Uterus (tissue), 4 donors: Measurements from ENCODE around the gene NOS1AP. TPM values are rescaled to one million over a fixed set of nuclear protein-coding genes. Genes with fewer than 3 reads are reported as not detected.

Experiments
- DNase-seq, 2 donors: peaks; one replicate each; pipeline ENCODE4 v3.0.0-alpha.2; 2019 to 2020
- H3K27ac ChIP-seq, 2 donors: fragments of 200-600 bp; sonication (generic); 1 replicate in 1 of 2; 2 replicates in 1 of 2; pipeline ENCODE4 v1.5.1; 2016 to 2018
- H3K27me3 ChIP-seq, 2 donors: fragments of 200-600 bp; sonication (generic); one replicate each; pipeline ENCODE4 v1.5.1; 2018 to 2019; ENCODE audit warnings: control low read depth in 1 of 2
- H3K36me3 ChIP-seq, 2 donors: fragments of 200-600 bp; sonication (generic); one replicate each; pipeline ENCODE4 v1.5.1; 2019; ENCODE audit warnings: control low read depth in 1 of 2
- H3K4me1 ChIP-seq, 2 donors: fragments of 200-600 bp; sonication (generic); one replicate each; pipeline ENCODE4 v1.5.1; 2018 to 2019; ENCODE audit warnings: control low read depth in 1 of 2
- H3K4me3 ChIP-seq, 2 donors: fragments of 200-600 bp; sonication (generic); 1 replicate in 1 of 2; 2 replicates in 1 of 2; pipeline ENCODE4 v1.5.1; 2018 to 2019; ENCODE audit warnings: mild to moderate bottlenecking in 1 of 2
- H3K9me3 ChIP-seq, 2 donors: fragments of 200-600 bp; sonication (generic); one replicate each; pipeline ENCODE4 v1.5.1; 2019; ENCODE audit warnings: control low read depth in 1 of 2
- CTCF ChIP-seq, 4 experiments: fragments of 200-600 bp in 2 of 4; fragments of 450-650 bp in 2 of 4; sonication (generic) in 2 of 4; IDR thresholded peaks; one replicate each; pipeline ENCODE4 v1.5.1; 2016 to 2019; ENCODE audit warnings: antibody characterized with exemption in 4 of 4, mild to moderate bottlenecking in 2 of 4, moderate library complexity in 1 of 4
- POLR2A ChIP-seq, 2 donors: fragments of 450-650 bp; IDR thresholded peaks; one replicate each; pipeline ENCODE4 v1.6.1; 2016; ENCODE audit warnings: antibody characterized with exemption in 2 of 2, mild to moderate bottlenecking in 1 of 2, moderate library complexity in 1 of 2
- intact Hi-C: fragments of 100-400 bp; cut with DNase I; formaldehyde crosslinking; loops from one replicate; pipeline ENCODE4 v1.15.1; 2023; ENCODE audit warnings: low total_unique reads
- total RNA-seq, 4 donors: library from RNA; depleted of rRNA in 3 of 4; stranded (reverse); fragments of >200 nt in 3 of 4; gene quantifications; one replicate each; pipeline versions ENCODE4 v1.1.0 to v1.2.4, GENCODE V29; 2014 to 2023
- donor health status: DM: yes; HTN: yes; CAD: no.

Gene NOS1AP
- total RNA-seq, 4 donors from 2014 or later = under 0.01 to 5.3 (median 1.9) TPM; not detected in 1

- intact Hi-C loops = no loop called here
Observed at GRCh38 chr1:162189345-162189744, 119.9 kb downstream of the NOS1AP start.

GRCh38 chr1:162191396-162192305, 122.2 kb downstream of the NOS1AP start:
- no peaks in the 10 kb centered on the region for H3K27me3 ChIP-seq
- no peak for DNase-seq
- TF ChIP-seq CTCF (IDR thresholded peaks at IDR 0.05) = no peak
- TF ChIP-seq POLR2A (IDR thresholded peaks at IDR 0.05) = no peak
- H3K36me3 ChIP-seq = no peaks in the 10 kb centered on the region
- no peaks in the 10 kb centered on the region for H3K9me3 ChIP-seq
- no peak overlapping the region for H3K4me3 ChIP-seq
- no peak overlapping the region for H3K27ac ChIP-seq
- no peaks in the 10 kb centered on the region for H3K4me1 ChIP-seq
- intact Hi-C loops = no loop called here

More at GRCh38 chr1:162189345-162189744, 119.9 kb downstream of the NOS1AP start:
- H3K27me3 ChIP-seq = no peaks in the 10 kb centered on the region
- H3K36me3 ChIP-seq = no peaks in the 10 kb centered on the region
- peaks cover 0 to 3% of the 10 kb centered on the region in 2 donors for H3K9me3 ChIP-seq
- TF ChIP-seq POLR2A (IDR thresholded peaks at IDR 0.05) (no peak), CTCF (IDR thresholded peaks at IDR 0.05) (no peak)
- no peak overlapping the region for H3K27ac ChIP-seq
- no peak for DNase-seq
- H3K4me1 ChIP-seq = no peaks in the 10 kb centered on the region
- H3K4me3 ChIP-seq = no peak overlapping the region

- Histone ChIP-seq H3K4me1 (no peaks in the 10 kb centered on the region), H3K36me3 (no peaks in the 10 kb centered on the region), H3K4me3 (no peak overlapping the region), H3K27ac (no peak overlapping the region), H3K27me3 (no peaks in the 10 kb centered on the region), H3K9me3 (no peaks in the 10 kb centered on the region)
- no peak for TF ChIP-seq POLR2A (IDR thresholded peaks at IDR 0.05)
- intact Hi-C loops = no loop called here
- no peak for DNase-seq
Observed at GRCh38 chr1:162192306-162192678, 122.8 kb downstream of the NOS1AP start.

- TF ChIP-seq POLR2A (IDR thresholded peaks at IDR 0.05) (no peak), CTCF (IDR thresholded peaks at IDR 0.05) (no peak)
- Histone ChIP-seq H3K27ac (no peak overlapping the region), H3K4me1 (no peaks in the 10 kb centered on the region)
Observed at GRCh38 chr1:162192763-162193162, 123.3 kb downstream of the NOS1AP start.

GRCh38 chr1:162193221-162193620, 123.7 kb downstream of the NOS1AP start:
- no peaks in the 10 kb centered on the region for H3K36me3 ChIP-seq
- no peaks in the 10 kb centered on the region for H3K9me3 ChIP-seq
- DNase-seq = no peak
- intact Hi-C loops = no loop called here
- no peak overlapping the region for H3K4me3 ChIP-seq
- no peak for TF ChIP-seq POLR2A (IDR thresholded peaks at IDR 0.05)
- no peak for TF ChIP-seq CTCF (IDR thresholded peaks at IDR 0.05)
- H3K4me1 ChIP-seq = no peaks in the 10 kb centered on the region
- H3K27ac ChIP-seq = no peak overlapping the region
- no peaks in the 10 kb centered on the region for H3K27me3 ChIP-seq

More at GRCh38 chr1:162192763-162193162, 123.3 kb downstream of the NOS1AP start:
- intact Hi-C loops = no loop called here
- Histone ChIP-seq H3K9me3 (no peaks in the 10 kb centered on the region), H3K36me3 (no peaks in the 10 kb centered on the region), H3K4me3 (no peak overlapping the region), H3K27me3 (no peaks in the 10 kb centered on the region)
- no peak for DNase-seq
